LNCAP (cell line): ENCODE data around the gene FXR2.
A peak's percentile ranks its signal among the peaks of the same experiment; 100 is the strongest.

Source experiments
- TF ChIP-seq, protein P1 (sequence below): fragments of 450-650 bp; IDR thresholded peaks from 2 replicates; pipeline ENCODE4 v1.5.1; 2017; ENCODE audit warnings: mild to moderate bottlenecking

The FXR2 gene

DNA sequence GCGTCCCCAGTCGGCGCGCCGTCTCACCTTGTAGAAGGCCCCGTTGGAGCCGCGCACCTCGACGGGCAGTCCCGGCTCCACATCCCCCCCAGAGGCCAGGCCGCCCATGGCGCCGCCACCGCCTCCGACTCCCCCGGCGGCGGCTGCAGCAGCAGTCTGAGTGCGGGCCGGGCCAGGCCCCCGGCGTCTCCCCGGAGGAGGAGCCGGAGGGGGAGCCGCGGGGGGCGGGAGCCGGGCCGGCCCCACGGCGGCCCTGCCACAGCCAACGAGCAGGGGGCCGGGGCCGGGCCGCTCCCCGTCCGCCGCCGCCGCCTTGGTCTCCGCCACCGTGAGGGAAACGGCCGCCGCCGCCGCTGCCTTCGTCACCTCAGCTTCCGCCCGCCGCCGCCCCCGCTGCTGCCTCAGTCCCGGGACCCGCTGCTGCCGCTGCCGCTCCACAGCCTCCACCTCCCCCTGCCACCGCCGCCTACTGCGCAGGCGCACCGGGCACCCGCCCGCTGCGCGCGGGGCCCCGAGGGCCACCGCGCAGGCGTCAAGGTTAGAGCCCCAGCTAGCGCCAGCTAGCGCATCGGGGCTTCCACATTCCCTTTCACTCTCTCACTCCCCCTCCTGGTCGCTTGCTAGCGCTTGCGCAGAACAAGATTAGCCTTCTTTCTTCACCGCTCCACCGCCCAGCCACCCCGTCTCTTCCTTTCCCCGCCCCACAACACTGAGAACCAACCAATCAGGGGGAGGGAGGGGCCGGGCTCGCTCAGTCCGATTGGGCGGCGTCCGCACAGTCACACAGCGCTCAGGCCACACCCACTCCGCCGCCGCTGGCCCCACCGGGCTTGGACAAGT is at the start of gene FXR2:
Gene FXR2 (minus strand): TSS at position 473 of the 840 bp plus-strand sequence. CDS start 365 bp downstream, at position 108.
- TF ChIP-seq, protein P1, sequence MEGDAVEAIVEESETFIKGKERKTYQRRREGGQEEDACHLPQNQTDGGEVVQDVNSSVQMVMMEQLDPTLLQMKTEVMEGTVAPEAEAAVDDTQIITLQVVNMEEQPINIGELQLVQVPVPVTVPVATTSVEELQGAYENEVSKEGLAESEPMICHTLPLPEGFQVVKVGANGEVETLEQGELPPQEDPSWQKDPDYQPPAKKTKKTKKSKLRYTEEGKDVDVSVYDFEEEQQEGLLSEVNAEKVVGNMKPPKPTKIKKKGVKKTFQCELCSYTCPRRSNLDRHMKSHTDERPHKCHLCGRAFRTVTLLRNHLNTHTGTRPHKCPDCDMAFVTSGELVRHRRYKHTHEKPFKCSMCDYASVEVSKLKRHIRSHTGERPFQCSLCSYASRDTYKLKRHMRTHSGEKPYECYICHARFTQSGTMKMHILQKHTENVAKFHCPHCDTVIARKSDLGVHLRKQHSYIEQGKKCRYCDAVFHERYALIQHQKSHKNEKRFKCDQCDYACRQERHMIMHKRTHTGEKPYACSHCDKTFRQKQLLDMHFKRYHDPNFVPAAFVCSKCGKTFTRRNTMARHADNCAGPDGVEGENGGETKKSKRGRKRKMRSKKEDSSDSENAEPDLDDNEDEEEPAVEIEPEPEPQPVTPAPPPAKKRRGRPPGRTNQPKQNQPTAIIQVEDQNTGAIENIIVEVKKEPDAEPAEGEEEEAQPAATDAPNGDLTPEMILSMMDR, result peak; percentile 40; the same call in 1 of the 2 replicates

DNA sequence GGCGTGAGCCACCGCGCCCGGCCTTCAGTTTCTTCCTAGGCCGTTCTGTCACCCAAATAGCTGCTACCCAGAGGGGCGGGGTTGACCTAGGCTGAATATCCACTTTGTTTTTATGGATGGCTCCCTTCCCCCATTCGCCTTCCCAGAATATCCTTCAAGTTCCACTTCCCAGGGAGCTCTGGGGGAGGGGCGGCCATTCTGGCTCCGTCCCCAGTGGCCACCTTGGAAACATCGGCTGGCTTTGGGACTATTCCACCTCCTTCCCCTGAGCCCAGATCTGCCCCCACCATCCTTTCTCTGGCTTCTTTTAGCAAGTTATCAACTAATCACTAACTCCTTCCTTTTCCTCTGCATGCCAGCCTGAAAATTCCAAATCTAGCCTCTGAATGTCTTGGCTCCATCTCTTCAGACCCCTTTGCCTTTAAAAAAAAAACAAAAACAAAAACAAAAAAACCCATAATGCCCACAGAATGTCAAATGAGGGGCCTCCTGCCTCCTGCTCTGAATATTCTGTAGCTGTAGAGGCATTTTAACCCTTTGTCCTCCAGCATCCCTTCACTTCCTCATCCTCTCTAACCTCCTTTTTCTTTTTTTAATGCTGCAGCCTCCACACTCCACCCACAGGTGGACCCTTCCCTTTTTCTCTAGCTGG is 42.4 kb upstream of the FXR2 start:
- TF ChIP-seq, protein P1, result no peak

DNA sequence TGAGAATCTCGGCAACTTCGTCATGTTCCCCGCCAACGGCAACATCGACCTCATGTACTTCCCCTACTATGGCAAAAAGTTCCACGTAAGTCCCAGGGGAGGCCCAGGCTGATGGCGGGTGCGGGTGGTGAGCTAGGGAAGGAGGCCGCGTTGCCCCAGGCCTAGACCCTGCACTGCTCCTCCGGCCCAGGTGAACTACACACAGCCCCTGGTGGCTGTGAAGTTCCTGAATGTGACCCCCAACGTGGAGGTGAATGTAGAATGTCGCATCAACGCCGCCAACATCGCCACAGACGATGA is 40.8 kb upstream of the FXR2 start:
- TF ChIP-seq, protein P1, result no peak

DNA sequence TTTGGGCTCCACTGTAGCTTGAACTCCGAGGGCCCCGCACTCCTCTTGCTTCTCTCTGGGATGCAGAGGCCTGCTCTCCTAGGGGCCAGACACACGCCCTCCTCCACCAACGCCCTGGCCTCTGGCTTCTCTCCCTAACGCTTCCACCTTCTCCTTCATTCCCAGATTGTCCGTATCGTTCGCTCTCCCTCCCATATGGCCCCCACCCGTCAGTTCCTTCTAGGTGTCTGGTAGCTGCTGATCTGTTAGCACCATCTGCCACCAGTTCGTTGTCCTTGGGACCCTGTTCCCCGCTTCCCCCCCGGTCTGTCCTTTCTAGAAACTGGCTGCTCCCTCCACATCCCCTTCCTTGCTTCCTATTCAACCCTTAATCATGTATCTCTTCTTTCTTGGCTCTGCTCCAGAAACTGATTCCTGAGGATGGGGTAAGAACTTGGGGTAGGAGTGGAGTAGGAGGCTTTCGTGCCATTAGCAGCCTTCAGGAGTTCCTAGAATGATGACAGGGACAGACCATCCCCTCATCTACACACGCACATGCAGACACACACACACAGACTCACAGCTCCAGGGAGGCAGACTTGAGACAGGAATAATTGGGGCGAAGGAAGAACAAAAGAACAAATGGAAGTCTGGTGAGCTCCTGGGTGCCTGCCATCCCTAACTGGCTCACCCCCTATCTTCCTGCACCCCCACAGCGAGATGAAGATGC is 40.3 kb upstream of the FXR2 start:
- TF ChIP-seq, protein P1, result no peak

DNA sequence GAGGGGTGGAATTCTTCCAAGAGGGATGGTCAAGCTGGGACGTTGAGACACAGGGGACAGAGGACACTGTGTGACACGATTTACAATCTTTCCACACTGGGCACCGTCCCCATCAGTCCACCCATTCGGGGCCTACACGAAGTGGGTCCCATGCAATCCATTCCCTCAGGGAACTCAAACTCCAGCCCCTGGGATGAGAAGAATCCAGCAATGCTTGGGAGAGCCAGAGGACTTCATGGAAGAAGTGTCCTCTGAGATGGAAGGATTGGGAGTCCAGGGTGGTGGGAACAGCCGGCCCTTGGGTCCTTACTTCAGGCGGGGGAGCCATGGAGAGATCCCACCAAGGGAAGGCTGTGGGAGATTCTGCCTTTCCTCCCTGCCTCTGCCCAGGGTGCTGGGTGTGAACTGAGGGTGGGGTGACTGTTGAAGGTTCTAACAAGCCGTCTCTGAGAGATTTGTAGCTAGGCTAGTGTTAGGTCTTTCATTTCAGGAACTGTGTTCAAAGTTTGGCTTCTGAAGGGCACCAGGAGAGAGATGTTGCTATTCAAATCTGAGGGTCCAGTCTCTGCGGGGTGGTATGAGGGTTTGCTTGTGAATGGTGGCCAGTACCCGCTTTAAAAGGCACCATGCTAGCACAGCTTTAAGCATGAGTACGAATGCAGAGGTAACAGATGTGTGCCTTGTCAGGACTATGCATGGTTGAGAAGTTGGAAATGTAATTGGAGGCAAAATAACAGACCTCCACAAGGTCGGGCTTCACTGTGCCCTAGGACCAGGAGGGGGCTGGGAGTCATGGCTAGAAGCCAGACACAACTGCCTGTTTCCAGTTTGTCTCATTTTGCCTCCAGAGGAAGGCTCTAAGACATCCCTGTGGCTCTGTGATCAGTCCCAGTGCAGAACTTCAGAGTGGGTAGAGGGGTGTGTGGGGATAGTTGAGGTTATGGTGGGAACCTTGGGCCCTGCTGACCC is 38.0 kb upstream of the FXR2 start:
- TF ChIP-seq, protein P1, result no peak

DNA sequence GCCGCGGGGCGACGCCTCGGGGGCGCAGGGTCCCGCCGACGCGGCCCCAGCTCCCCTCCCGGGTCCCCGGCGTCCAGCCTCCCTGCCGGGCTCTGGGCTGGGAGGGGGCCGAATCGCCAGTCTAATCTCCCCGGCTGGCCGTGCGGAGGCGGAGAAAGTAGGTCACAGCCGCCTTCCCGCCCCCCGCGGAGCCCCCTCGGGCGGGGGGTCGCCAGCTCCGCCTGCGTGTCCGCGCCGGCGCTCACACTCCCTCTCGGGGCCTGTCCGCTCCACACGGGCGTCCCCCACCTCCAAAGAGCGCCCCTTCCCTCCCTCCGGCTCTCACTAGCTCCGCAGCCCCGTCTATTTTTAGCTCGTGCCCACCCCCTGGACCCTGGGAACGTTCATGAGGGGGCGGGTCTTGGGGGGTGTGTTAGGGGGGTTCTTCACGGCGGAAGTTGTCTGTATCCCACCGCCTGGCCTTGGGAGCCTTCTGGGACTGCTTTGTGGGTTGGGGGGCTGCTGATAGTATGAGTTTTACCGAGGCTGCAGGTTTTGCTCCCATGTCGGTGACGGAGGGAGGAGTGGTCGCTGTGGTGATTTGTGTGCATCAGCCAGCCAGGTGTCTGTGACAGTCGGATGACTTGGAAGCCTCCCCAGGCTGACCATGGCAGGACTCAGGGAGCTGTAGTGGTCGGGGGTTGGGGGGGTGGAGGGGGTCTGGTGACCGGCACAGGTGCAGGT is 37.1 kb upstream of the FXR2 start:
- TF ChIP-seq, protein P1, result no peak
